Retinal pigment epithelial cell (primary cell): ENCODE measurements around the gene ABHD17A.

Experiments used
- DNase-seq: peaks from one replicate; pipeline ENCODE4 v3.0.0-alpha.2; 2010; ENCODE audit warnings: low read depth
- H3K4me3 ChIP-seq: 2 replicates; pipeline ENCODE4 v1.5.1; 2011; ENCODE audit warnings: mild to moderate bottlenecking, low read length, control low read depth, moderate library complexity
- TF ChIP-seq, protein P1 (sequence below): conservative IDR thresholded peaks from 2 replicates; pipeline ENCODE4 v1.5.1; 2011; ENCODE audit warnings: low read depth, low read length, control low read depth, inconsistent platforms

ABHD17A gene

DNA sequence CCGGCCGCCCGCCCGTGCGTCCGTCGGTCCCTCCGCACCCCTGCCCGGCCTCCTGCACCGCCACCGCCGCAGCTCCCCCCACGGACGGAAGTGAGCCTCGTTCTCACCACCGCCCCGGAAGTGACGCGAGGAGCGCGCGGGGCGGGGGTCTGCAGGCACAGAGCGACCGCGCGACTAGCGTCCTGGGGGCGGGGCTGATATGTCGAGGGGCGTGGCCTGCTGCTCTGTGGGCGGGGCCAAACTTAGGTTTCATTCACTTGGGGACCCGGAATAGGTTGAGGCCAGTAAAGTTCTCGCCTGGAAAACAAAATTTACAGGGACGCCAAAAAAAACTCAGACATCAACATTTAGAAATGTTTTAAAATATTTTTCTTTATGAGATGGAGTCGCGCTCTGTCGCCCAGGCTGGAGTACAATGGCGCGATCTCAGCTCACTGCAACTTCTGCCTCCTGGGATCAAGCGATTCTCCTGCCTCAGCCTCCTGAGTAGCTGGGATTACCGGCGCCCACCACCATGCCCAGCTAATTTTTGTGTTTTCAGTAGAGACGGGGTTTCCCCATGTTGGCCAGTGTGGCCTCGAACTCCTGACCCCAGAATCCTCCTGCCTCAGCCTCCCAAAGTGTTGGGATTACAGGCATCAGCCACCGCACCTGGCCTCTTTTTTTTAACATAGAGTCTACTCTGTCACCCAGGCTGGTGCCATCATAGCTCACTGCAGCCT, at the start of gene ABHD17A:
Gene ABHD17A (minus strand): TSS at position 99 of the 722 bp plus-strand sequence. CDS start 3,930 bp downstream, outside the sequence.
- DNase-seq, result peak; percentile 64
- H3K4me3 ChIP-seq, result peak within 1 kb of the TSS; percentile 86

DNA sequence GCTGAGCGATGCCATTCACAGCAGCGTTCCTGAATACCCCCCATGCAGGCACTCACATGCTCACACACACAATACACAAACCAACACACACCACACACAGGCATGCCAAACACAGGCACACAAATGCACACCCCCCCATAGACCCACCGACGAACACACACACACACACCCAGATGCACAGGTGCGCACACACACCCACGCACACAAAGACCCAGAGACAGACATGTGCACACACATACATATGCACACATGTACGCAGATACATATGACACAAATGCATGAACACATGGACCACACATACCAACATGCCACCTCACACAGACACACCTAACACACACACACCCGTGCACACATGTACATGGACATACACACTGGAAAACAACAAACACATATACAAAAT, 48.6 kb upstream of the ABHD17A start:
- TF ChIP-seq, protein P1, sequence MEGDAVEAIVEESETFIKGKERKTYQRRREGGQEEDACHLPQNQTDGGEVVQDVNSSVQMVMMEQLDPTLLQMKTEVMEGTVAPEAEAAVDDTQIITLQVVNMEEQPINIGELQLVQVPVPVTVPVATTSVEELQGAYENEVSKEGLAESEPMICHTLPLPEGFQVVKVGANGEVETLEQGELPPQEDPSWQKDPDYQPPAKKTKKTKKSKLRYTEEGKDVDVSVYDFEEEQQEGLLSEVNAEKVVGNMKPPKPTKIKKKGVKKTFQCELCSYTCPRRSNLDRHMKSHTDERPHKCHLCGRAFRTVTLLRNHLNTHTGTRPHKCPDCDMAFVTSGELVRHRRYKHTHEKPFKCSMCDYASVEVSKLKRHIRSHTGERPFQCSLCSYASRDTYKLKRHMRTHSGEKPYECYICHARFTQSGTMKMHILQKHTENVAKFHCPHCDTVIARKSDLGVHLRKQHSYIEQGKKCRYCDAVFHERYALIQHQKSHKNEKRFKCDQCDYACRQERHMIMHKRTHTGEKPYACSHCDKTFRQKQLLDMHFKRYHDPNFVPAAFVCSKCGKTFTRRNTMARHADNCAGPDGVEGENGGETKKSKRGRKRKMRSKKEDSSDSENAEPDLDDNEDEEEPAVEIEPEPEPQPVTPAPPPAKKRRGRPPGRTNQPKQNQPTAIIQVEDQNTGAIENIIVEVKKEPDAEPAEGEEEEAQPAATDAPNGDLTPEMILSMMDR, result no peak
- no peak overlapping the region for H3K4me3 ChIP-seq
- no peak for DNase-seq

DNA sequence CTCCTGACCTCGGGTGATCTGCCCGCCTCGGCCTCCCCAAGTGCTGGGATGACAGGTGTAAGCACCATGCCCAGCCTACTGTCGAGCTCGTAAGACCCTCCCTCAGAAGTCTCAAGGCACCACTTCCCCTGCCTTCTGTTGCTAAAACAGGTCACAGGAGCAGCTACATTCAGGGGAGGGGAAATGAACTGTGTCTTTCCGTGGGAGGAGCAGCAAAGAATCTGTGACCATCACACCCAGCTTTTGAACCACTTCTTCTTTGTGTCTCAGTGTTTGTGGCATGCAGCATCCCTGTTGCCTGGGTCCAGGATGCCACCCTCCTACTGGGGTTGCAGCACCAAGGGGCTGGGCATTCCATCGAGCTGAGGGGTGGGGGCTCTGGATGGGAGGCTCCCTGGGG, 47.9 kb upstream of the ABHD17A start:
- TF ChIP-seq, protein P1, result no peak
- DNase-seq, result no peak
- no peak overlapping the region for H3K4me3 ChIP-seq

DNA sequence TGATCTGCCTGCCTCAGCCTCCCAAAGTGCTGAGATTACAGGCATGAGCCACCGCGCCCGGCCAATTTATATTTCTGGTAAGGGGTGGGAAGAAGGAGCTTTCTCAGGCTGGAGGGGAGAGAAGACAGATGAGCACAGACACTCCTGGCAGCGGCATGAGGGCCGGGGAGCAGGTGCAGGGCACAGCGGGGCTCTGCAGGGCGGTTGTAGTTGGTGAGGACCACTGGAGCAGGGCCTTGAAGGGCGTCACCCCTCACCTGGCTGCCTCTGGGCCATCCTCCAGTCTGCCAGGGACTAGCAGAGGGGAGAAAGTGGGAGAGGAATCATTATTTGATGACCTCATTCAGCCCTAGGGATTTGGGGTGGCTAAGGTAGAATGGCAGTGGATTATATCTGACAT, 47.1 kb upstream of the ABHD17A start:
- no peak for DNase-seq
- TF ChIP-seq, protein P1, result no peak
- no peak overlapping the region for H3K4me3 ChIP-seq

DNA sequence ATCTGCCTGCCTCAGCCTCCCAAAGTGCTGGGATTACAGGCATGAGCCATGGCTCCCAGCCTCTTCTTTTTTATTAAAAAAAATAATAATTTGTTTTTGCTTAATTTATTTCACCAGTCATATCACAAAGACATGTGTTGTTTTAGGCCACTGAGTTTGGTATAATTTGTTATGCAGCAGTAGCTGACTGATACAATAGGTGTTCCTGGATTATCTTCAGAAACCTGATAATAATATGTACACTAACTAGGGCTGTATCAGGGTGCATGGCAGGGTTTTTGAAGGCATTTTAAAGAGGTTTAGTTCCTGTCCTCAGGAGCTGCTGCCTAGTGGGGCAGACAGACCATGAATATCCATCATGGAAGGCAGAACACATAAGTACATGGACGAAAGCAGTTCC, 46.1 kb upstream of the ABHD17A start:
- no peak for DNase-seq
- TF ChIP-seq, protein P1, result no peak
- H3K4me3 ChIP-seq, result no peak overlapping the region

DNA sequence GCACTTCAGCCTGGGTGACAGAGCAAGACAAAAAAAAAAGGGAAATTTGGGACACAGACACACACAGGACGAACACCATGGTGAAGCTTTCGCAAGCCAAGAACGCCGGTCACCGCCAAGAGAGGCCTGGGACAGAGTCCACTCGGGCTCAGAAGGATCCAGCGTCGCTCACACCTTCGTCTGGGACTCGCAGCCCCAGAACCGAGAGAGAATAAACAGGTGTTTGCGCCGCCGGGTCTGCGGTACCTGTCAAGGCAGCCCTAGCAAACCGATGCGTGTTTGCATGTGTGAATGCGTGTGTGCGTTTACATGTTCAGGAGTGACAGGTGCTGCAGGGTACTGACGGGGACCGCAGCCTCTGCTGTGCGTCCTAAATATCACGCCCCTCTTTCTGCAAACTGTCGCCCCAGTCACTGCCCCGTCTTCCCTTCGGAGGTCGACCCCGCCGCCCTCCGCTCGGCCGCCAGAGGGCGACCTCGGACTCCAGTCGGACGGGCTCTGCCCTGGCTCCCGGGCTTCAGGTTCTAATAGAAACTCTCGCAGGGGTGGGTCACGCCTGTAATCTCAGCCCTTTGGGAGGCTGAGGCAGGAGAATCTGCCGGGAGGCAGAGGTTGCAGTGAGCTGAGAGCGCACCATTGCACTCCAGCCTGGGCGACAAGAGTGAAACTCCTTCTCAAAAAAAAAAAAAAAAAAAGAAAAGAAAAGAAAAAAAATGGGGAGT, 43.9 kb upstream of the ABHD17A start:
- peak overlapping the region; percentile 30 for H3K4me3 ChIP-seq
- TF ChIP-seq, protein P1, result peak; percentile 84
- DNase-seq, result no peak

DNA sequence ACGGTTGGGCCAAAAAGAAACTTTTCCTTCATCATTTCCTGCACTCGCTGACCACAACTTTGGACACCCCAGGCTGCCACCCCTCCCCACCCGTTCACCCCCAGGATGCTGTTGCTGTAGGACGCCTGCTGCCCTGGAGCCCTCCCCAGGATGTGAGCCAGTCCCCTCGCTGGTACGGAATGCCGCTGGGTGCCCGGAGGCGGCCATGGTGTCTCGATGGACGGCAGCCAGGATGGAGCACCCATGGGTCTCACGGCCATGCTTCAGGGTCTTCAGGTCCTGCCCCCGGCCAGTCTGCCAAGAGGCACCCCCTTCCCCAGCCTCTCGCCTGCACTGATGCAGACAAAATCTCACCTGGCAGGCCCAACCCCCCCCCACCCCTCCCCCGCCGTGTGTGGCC, 40.2 kb upstream of the ABHD17A start:
- TF ChIP-seq, protein P1, result no peak
- no peak overlapping the region for H3K4me3 ChIP-seq
- no peak for DNase-seq
